Measurements from ENCODE around the gene NTM. TPM values are rescaled to one million over a fixed set of nuclear protein-coding genes. Genes with fewer than 3 reads are reported as not detected.

Gene NTM
- total and polyA plus RNA-seq, 12 donors: 0.26 to 11.5 (median 4.0) TPM

- WGBS, 4 donors: 80 to 88% (median 86%) methylated on average over 2 of the region's 2 CpGs
These were observed 586.8 kb downstream of the NTM start for GRCh38 chr11:131957201-131957600.

GRCh38 chr11:131957875-131958274 lies 587.5 kb downstream of the NTM start:
- H3K27ac ChIP-seq: no peak overlapping the region
- H3K36me3 ChIP-seq (replicated peaks in 1 of 2): no peaks in the 10 kb centered on the region
- no peak for TF ChIP-seq POLR2A (IDR thresholded peaks at IDR 0.05)
- TF ChIP-seq, protein P1, sequence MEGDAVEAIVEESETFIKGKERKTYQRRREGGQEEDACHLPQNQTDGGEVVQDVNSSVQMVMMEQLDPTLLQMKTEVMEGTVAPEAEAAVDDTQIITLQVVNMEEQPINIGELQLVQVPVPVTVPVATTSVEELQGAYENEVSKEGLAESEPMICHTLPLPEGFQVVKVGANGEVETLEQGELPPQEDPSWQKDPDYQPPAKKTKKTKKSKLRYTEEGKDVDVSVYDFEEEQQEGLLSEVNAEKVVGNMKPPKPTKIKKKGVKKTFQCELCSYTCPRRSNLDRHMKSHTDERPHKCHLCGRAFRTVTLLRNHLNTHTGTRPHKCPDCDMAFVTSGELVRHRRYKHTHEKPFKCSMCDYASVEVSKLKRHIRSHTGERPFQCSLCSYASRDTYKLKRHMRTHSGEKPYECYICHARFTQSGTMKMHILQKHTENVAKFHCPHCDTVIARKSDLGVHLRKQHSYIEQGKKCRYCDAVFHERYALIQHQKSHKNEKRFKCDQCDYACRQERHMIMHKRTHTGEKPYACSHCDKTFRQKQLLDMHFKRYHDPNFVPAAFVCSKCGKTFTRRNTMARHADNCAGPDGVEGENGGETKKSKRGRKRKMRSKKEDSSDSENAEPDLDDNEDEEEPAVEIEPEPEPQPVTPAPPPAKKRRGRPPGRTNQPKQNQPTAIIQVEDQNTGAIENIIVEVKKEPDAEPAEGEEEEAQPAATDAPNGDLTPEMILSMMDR (IDR thresholded peaks at IDR 0.05): no peak
- no peaks in the 10 kb centered on the region for H3K4me1 ChIP-seq (replicated peaks in 1 of 2)
- H3K4me3 ChIP-seq: no peak overlapping the region
- no peaks in the 10 kb centered on the region for H3K9me3 ChIP-seq (replicated peaks in 1 of 3)
- DNase-seq: no peak
- H3K27me3 ChIP-seq: no peaks in the 10 kb centered on the region
- intact Hi-C loops (cut with DNase I): no loop called here
- 85 to 95% (median 92%) methylated on average over 6 of the region's 6 CpGs for WGBS, 4 donors

More at GRCh38 chr11:131957201-131957600, 586.8 kb downstream of the NTM start:
- Histone ChIP-seq H3K27ac (no peak overlapping the region), H3K36me3 (replicated peaks in 1 of 2) (no peaks in the 10 kb centered on the region), H3K4me1 (replicated peaks in 1 of 2) (no peaks in the 10 kb centered on the region), H3K9me3 (replicated peaks in 1 of 3) (no peaks in the 10 kb centered on the region), H3K4me3 (no peak overlapping the region), H3K27me3 (no peaks in the 10 kb centered on the region)
- DNase-seq: no peak
- no peak for TF ChIP-seq POLR2A (IDR thresholded peaks at IDR 0.05)
- TF ChIP-seq, protein P1 (IDR thresholded peaks at IDR 0.05): no peak
- intact Hi-C loops (cut with DNase I): no loop called here

- Histone ChIP-seq H3K36me3 (replicated peaks in 1 of 2) (no peaks in the 10 kb centered on the region), H3K9me3 (replicated peaks in 1 of 3) (no peaks in the 10 kb centered on the region), H3K4me1 (replicated peaks in 1 of 2) (no peaks in the 10 kb centered on the region), H3K27ac (no peak overlapping the region), H3K4me3 (no peak overlapping the region), H3K27me3 (no peaks in the 10 kb centered on the region)
- intact Hi-C loops (cut with DNase I): no loop called here
- 65 to 77% (median 75%) methylated on average over 7 of the region's 7 CpGs for WGBS, 4 donors
- no peak for DNase-seq
- TF ChIP-seq, protein P1 (IDR thresholded peaks at IDR 0.05): no peak
- TF ChIP-seq POLR2A (IDR thresholded peaks at IDR 0.05): no peak
These were observed 592.4 kb downstream of the NTM start for GRCh38 chr11:131962818-131963217.

GRCh38 chr11:131964698-131965483 lies 594.5 kb downstream of the NTM start:
- no peak overlapping the region for H3K4me3 ChIP-seq
- H3K4me1 ChIP-seq (replicated peaks in 1 of 2): no peaks in the 10 kb centered on the region
- H3K9me3 ChIP-seq (replicated peaks in 1 of 3): no peaks in the 10 kb centered on the region
- no peak overlapping the region for H3K27ac ChIP-seq
- no peaks in the 10 kb centered on the region for H3K36me3 ChIP-seq (replicated peaks in 1 of 2)
- no peaks in the 10 kb centered on the region for H3K27me3 ChIP-seq
- no peak for TF ChIP-seq POLR2A (IDR thresholded peaks at IDR 0.05)
- TF ChIP-seq, protein P1 (IDR thresholded peaks at IDR 0.05): no peak
- intact Hi-C loops (cut with DNase I): no loop called here
- WGBS, 4 donors: 65 to 71% (median 67%) methylated on average over 9 of the region's 9 CpGs
- no peak for DNase-seq

Data from adrenal gland (tissue), 12 donors.